PC-9 (cell line): ENCODE measurements around the gene CHI3L1. TPM values are rescaled to one million over a fixed set of nuclear protein-coding genes. Genes with fewer than 3 reads are reported as not detected.

Experiments used
- BruUV-seq: library from RNA; stranded (reverse); fragments of 400-500 nt; replicated peaks from 2 replicates; lab custom pipeline; 2021; lab: Mats Ljungman, UMichigan
- CTCF ChIA-PET: fragments of 300-600 bp; sonication (Branson Sonifier 250); formaldehyde crosslinking; loops from one replicate; lab custom pipeline; 2022; ENCODE audit warnings: antibody characterized with exemption; lab: Charles Lee
- POLR2A ChIA-PET: fragments of 300-600 bp; sonication (Branson Sonifier 250); formaldehyde crosslinking; loops from one replicate; lab custom pipeline; 2022; ENCODE audit warnings: antibody characterized with exemption; ENCODE audit not compliant: unreplicated experiment; lab: Charles Lee
- DNase-seq, 2 experiments: peaks; one replicate each; pipeline versions ENCODE4 v3.0.0 to v3.0.0-alpha.2; 2015 to 2022; ENCODE audit warnings: mixed read lengths in 1 of 2
- H2AFZ ChIP-seq: fragments of 200-600 bp; sonication (generic); 2 replicates; pipeline ENCODE4 v1.8.1; 2017; ENCODE audit warnings: antibody characterized with exemption
- H3F3A ChIP-seq: fragments of 200-600 bp; sonication (generic); 2 replicates; pipeline ENCODE4 v1.8.1; 2017; ENCODE audit warnings: antibody characterized with exemption, mild to moderate bottlenecking, low read depth; ENCODE audit not compliant: insufficient read depth
- H3K27ac ChIP-seq: fragments of 200-600 bp; sonication (generic); 2 replicates; pipeline ENCODE4 v1.6.1; 2016; ENCODE audit warnings: mixed run types
- H3K27me3 ChIP-seq: fragments of 200-600 bp; sonication (generic); 2 replicates; pipeline ENCODE4 v1.6.1; 2016; ENCODE audit warnings: low read depth, mixed run types; ENCODE audit not compliant: insufficient read depth
- H3K36me3 ChIP-seq: fragments of 200-600 bp; sonication (generic); 2 replicates; pipeline ENCODE4 v1.6.1; 2016; ENCODE audit warnings: low read depth, mixed run types
- H3K4me1 ChIP-seq: fragments of 200-600 bp; sonication (generic); replicated peaks from 2 replicates; pipeline ENCODE4 v1.6.1; 2016; ENCODE audit warnings: mixed run types; ENCODE audit not compliant: insufficient read depth
- H3K4me2 ChIP-seq: fragments of 200-600 bp; sonication (generic); 2 replicates; pipeline ENCODE4 v1.6.1; 2017; ENCODE audit warnings: mixed run types
- H3K4me3 ChIP-seq: fragments of 200-600 bp; sonication (generic); 2 replicates; pipeline ENCODE4 v1.6.1; 2016; ENCODE audit warnings: mixed run types
- H3K79me2 ChIP-seq: fragments of 200-600 bp; sonication (generic); 2 replicates; pipeline ENCODE4 v1.6.1; 2017; ENCODE audit warnings: low read depth, mixed run types
- H3K9me2 ChIP-seq: fragments of 200-600 bp; sonication (generic); 2 replicates; pipeline ENCODE4 v1.8.1; 2017; ENCODE audit warnings: mild to moderate bottlenecking; ENCODE audit not compliant: insufficient read depth
- H3K9me3 ChIP-seq: fragments of 200-600 bp; sonication (generic); 2 replicates; pipeline ENCODE4 v1.8.1; 2016; ENCODE audit warnings: low read depth; ENCODE audit not compliant: insufficient read depth
- H4K20me1 ChIP-seq: fragments of 200-600 bp; sonication (generic); 2 replicates; pipeline ENCODE4 v1.8.1; 2017; ENCODE audit not compliant: insufficient read depth
- EZH2 ChIP-seq: fragments of 200-600 bp; sonication (generic); IDR thresholded peaks from 2 replicates; pipeline ENCODE4 v1.8.0; 2017; ENCODE audit warnings: antibody characterized with exemption, low read depth
- intact Hi-C: fragments of 100-400 bp; cut with micrococcal nuclease; formaldehyde crosslinking; loops from one replicate; pipeline ENCODE4 v1.10.0; 2022; ENCODE audit not compliant: unreplicated experiment
- total RNA-seq: library from RNA; stranded (reverse); gene quantifications from 2 replicates; pipeline ENCODE4 v1.2.3, GENCODE V29; 2021
- TF ChIP-seq, protein P1 (sequence below): fragments of 200-600 bp; sonication (generic); conservative IDR thresholded peaks from 2 replicates; pipeline ENCODE4 v1.6.1; 2017; ENCODE audit warnings: mixed run types, antibody characterized with exemption, mild to moderate bottlenecking, moderate library complexity

The CHI3L1 gene
- total RNA-seq, 1 experiment from 2014 or later = not detected

DNA sequence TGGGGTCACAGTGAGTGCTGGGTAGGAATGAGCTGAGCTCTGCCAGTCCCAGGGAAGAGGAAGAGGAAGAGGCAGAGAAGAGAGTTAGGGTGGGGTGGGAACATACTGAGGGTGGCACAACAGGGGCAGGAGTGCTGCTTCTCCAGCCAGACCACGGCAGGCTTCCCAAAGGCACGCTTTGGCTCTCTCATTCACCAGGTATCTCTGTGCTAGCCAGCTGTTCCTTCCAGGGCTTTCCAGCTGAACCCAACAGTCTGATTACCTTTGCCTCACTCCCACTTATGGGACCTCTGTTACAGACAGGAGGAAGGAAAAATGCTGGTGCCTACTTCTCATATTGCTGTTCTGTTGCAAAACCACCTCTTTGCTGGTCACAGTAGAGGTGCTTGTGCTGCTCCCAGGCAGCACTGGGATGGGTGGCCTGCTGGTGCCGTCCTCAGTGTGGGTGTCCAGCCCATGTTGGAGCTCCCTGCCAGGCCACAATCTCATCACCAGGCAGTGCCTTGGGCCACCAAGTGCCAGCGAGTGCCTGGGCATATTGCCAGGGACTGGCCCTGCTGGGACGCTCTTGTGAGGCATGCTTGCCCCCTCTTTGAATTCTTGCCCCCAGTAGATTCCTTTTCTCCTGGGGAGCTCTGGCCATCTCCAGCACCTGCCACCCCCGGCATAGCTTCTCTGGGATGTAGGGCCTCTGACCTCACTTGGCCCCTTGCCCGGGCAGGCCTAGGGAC, 56.8 kb downstream of the CHI3L1 start:
- BruUV-seq = no TSS peak
- no peaks in the 10 kb centered on the region for H3K9me3 ChIP-seq
- intact Hi-C loops = loop anchor here (2.0 kb wide), 1 partner anchor 43 kb away; no protein-coding TSS in a partner anchor
- no peaks in the 10 kb centered on the region for H3K36me3 ChIP-seq
- no peaks in the 10 kb centered on the region for H4K20me1 ChIP-seq
- no peaks in the 10 kb centered on the region for H3K27me3 ChIP-seq
- peak overlapping the region; percentile 100 for H3K4me2 ChIP-seq
- TF ChIP-seq EZH2 = no peak
- TF ChIP-seq, protein P1, sequence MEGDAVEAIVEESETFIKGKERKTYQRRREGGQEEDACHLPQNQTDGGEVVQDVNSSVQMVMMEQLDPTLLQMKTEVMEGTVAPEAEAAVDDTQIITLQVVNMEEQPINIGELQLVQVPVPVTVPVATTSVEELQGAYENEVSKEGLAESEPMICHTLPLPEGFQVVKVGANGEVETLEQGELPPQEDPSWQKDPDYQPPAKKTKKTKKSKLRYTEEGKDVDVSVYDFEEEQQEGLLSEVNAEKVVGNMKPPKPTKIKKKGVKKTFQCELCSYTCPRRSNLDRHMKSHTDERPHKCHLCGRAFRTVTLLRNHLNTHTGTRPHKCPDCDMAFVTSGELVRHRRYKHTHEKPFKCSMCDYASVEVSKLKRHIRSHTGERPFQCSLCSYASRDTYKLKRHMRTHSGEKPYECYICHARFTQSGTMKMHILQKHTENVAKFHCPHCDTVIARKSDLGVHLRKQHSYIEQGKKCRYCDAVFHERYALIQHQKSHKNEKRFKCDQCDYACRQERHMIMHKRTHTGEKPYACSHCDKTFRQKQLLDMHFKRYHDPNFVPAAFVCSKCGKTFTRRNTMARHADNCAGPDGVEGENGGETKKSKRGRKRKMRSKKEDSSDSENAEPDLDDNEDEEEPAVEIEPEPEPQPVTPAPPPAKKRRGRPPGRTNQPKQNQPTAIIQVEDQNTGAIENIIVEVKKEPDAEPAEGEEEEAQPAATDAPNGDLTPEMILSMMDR = no peak
- ChIA-PET POLR2A (interaction anchor here (0.5 to 0.7 kb wide), 3 partner anchors 165 to 416 kb away, joined by 3 read pairs; no protein-coding TSS in a partner anchor), CTCF (interaction anchor here (0.6 to 1.0 kb wide), 3 partner anchors 12 to 81 kb away, joined by 3 read pairs; no protein-coding TSS in a partner anchor)
- peaks cover 72% of the 10 kb centered on the region for H3K4me1 ChIP-seq
- peaks cover 4% of the 10 kb centered on the region for H3K79me2 ChIP-seq
- H3K27ac ChIP-seq = peak overlapping the region; percentile 54
- H3K4me3 ChIP-seq = peak overlapping the region; percentile 80
- no peak overlapping the region for H2AFZ ChIP-seq
- no peaks in the 10 kb centered on the region for H3K9me2 ChIP-seq
- H3F3A ChIP-seq = peaks cover 49% of the 10 kb centered on the region
- peak; percentile 66 to 77 for DNase-seq

Other genes with a start within 250 kb of the CHI3L1 start
- 102 and 113 TPM in 2 replicates for gene ADIPOR1, start 228.4 kb downstream of the CHI3L1 start, total RNA-seq
- gene CYB5R1, start 219.4 kb downstream of the CHI3L1 start, total RNA-seq = 14.5 and 21.2 TPM in 2 replicates
- gene TMEM183A, start 179.3 kb downstream of the CHI3L1 start, total RNA-seq = 53.5 and 63.1 TPM in 2 replicates
- 1.2 and 5.0 TPM in 2 replicates for gene PPFIA4, start 160.2 kb downstream of the CHI3L1 start, total RNA-seq
- not detected in 2 replicates for gene MYOG, start 100.7 kb downstream of the CHI3L1 start, total RNA-seq
- gene ADORA1, start 59.0 kb downstream of the CHI3L1 start, total RNA-seq = 5.9 and 8.3 TPM in 2 replicates
- gene MYBPH, start 10.9 kb downstream of the CHI3L1 start, total RNA-seq = not detected in 2 replicates
- gene CHIT1, start 43.0 kb upstream of the CHI3L1 start, total RNA-seq = not detected in 2 replicates
- 11.1 and 13.8 TPM in 2 replicates for gene BTG2, start 118.8 kb upstream of the CHI3L1 start, total RNA-seq
- gene FMOD, start 164.4 kb upstream of the CHI3L1 start, total RNA-seq = not detected in 2 replicates